GM10266 (cell line): ENCODE data around the gene SUMO3.
A peak's percentile ranks its signal among the peaks of the same experiment; 100 is the strongest.

Experiments
- DNase-seq: peaks from one replicate; pipeline ENCODE4 v3.0.0; 2012; ENCODE audit errors: extremely low spot score
- TF ChIP-seq, protein P1 (sequence below): IDR thresholded peaks from 2 replicates; pipeline ENCODE4 v1.5.1; 2012; ENCODE audit warnings: mild to moderate bottlenecking, low read depth; ENCODE audit not compliant: control insufficient read depth, insufficient read depth; ENCODE audit errors: missing control alignments

The SUMO3 gene

DNA sequence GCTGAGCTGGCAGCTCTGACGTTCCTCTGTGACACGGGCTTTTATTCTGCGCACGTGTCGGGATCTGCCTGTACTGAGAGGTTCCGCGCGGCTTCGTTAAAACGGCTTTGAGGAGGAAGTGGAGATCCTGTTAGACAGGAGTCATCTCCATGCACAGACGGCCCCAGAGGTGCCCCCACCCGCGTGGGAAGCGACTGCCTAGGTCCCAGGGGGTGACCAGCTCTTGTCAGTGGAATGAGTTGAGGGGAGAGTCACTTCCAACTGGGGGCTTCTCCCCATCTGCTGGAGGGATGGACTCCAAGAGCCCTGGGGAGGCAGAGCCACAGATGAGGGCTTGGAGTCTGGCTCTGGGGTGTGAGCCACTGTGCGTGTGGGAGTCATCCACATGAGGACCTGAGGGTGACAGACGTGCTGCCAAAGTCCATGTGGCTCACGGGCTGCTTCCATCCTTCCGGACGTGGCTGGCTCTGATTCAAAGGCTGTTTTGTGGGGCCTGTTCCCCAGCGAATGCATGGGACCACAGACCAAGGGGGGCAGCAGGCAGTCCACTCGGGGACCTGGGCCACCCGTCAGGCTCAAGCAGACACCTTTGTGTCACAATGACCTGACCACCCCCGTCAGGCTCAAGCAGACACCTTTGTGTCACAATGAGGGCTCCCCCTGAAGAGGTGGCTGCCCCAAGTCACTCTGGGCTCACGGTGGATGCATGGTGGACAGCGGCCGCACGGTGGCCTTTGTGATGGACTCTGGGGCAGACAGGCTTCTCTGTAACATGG lies 28.8 kb upstream of the SUMO3 start:
- DNase-seq: peak; percentile 50
- TF ChIP-seq, protein P1, sequence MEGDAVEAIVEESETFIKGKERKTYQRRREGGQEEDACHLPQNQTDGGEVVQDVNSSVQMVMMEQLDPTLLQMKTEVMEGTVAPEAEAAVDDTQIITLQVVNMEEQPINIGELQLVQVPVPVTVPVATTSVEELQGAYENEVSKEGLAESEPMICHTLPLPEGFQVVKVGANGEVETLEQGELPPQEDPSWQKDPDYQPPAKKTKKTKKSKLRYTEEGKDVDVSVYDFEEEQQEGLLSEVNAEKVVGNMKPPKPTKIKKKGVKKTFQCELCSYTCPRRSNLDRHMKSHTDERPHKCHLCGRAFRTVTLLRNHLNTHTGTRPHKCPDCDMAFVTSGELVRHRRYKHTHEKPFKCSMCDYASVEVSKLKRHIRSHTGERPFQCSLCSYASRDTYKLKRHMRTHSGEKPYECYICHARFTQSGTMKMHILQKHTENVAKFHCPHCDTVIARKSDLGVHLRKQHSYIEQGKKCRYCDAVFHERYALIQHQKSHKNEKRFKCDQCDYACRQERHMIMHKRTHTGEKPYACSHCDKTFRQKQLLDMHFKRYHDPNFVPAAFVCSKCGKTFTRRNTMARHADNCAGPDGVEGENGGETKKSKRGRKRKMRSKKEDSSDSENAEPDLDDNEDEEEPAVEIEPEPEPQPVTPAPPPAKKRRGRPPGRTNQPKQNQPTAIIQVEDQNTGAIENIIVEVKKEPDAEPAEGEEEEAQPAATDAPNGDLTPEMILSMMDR: no peak

DNA sequence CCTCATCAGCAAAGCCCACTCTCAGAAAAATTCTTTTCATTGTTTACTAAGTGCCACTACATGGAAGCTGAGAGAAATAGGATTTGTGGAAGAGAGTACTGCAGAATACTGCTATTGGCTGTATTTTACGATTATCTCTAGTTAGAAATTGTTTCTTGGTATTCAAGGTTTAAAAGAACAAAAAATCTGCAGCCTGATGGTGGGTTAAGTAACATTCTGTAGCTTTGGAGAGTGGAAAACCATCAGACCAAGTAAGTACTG lies 28.3 kb upstream of the SUMO3 start:
- TF ChIP-seq, protein P1: no peak
- DNase-seq: no peak

DNA sequence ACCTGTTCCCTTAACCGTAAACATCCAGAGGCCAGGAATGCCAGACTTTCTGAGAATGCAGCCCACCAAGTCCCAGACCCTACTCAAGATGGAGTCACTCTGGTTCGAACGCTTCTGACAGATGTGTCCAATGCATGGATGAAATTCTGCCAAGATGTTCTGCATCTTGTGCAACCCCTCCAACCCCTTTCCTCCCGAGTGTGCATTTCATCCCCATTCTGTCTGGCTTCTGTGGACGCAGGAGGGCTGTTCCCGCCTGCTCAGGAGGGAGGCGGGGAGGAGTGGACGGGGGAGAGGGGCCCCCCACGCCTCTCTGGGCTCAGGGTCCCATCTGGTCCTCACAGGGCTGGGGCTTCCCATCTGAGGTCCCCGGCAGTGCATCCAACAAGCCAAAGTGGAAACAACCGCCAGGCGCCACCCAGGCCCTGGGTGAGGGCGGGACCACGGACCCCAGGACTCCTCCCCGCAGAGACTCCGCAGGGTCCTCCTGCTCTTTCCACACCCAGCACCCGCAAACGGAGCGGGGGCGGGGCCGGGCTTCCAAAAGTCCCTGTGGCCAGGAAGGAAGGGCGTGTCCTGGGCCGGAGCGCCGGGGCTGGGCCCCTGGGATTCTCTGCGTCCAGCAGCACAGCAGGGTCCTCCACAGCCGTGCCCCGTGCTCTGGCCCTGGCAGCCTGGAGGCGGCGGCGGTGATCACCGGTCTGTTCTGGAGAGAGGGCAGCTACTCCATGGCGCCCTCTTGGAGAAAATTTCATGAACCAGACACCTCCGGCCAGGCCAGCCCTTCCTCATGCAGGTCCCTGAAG lies 27.8 kb upstream of the SUMO3 start:
- TF ChIP-seq, protein P1: peak; percentile 70
- DNase-seq: peak; percentile 89

DNA sequence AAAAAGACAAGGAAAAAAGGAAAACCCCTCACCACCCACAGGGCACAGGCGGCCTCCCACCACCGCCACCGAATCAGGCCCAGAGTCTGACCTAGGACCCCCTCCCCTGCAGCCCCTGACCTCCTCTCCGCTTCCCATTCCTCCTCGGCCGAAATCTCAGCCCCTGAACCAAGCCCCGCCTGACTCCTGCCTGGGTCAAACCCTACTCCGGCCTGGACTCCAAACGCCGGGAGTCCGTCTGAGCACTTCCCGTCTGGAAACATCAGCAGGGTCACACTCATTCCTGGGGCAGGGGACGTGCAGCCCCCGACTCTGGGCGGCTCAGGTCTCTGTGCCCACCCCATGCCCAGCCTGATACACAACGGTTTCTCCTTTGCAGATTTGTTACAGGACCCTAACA lies 26.4 kb upstream of the SUMO3 start:
- TF ChIP-seq, protein P1: no peak
- DNase-seq: no peak

DNA sequence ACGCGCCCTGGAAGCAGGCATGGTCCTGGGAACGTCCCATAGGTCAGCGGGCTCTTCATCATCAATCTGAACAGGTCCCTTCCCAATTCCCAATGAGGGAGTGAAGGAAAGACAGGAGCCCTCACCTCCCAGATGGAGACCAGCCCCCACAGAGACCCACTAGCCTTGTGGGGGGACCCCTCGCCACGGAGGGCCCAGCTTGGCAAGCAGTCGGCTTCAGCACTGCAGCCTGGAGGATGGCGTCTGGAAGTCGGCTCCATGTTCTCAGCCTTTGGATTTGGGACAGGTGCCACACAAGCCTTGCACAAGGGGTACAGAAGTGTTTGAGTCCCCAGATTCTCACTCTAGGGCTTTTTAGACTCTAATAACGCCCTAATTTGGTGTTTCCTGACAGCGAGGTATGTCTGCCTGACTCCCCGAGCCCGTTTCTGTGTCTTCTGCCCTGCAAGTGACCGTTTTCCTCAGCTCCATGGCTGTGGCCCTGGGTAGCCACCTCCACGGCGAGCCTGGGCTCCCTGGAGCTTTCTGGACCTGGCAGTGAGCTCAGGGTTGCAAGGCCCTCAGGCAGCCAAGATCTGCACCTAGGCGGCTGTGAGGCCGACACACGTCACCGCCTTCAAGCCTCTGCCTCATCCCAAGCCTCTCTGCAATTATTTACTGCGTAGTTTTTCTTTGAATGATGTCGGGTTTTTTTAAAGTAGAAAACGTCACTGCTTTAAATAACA lies 25.0 kb upstream of the SUMO3 start:
- DNase-seq: no peak
- TF ChIP-seq, protein P1: no peak

DNA sequence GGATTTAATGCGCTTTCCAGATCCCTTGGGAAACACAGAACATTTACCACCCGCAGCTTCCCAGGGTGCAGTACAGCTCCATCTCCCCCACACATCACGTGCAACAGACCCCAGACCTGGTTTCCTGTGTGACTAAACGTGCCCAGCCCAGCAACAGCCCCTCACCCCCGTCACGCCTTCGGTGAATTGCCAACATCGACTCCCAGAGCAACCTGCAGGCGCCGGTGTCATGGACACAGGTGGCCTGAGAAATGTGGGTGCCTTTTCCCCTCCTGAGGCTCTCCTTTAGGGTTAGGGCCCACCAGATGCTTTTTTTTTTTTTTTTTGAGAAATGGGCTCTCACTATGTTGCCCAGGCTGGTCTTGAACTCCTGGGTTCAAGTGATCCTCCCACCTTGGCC lies 24.2 kb upstream of the SUMO3 start:
- TF ChIP-seq, protein P1: no peak
- no peak for DNase-seq
